ENCODE results near the gene NCAPD2.
"Not testable (repeated sequence)": the region's sequence is repeated elsewhere in the genome, so short reads cannot be mapped to it uniquely, and the experiment has no call there.

Gene NCAPD2

GRCh38 chr12:6489449-6489848, 4.5 kb upstream of the NCAPD2 start:
- Histone ChIP-seq H3K4me1 (ENCODE audit: insufficient read depth, insufficient read length) (peaks cover 3% of the 10 kb centered on the region), H3K27me3 (ENCODE audit: insufficient read depth, insufficient read length) (no peaks in the 10 kb centered on the region), H3K9ac (ENCODE audit: insufficient read length, low read depth) (no peak overlapping the region), H3K9me3 (ENCODE audit: insufficient read depth, low read length) (no peaks in the 10 kb centered on the region), H3K4me3 (ENCODE audit: insufficient read length, low read depth) (no peak overlapping the region), H3K36me3 (ENCODE audit: insufficient read depth, insufficient read length, low read length) (peaks cover 26% of the 10 kb centered on the region)
- TF ChIP-seq ZNF274 (IDR thresholded peaks at IDR 0.05; ENCODE audit: low read depth, low read length) = no peak
- no peak for DNase-seq (ENCODE audit: low read depth, low spot score)

DNA sequence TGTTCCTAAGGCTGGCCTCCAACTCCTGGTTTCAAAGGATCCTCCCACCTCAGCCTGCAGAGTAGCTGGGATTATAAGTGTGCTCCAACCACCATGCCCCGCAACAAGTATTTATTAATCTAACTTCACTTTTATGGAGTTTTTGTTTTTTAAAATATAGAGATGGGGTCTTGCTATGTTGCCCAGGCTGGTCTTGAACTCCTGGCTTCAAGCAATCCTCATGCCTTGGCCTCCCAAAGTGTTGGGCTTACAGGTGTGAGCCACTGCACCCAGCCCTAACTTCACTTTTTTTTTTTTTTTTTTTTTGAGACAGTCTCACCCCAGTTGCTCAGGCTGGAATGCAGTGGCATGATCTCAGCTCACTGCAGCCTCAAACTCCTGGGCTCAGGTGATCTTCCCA, 3.2 kb upstream of the NCAPD2 start:
- H3K9me3 ChIP-seq (ENCODE audit: insufficient read depth, low read length); DNase-seq (ENCODE audit: low read depth, low spot score); H3K4me3 ChIP-seq (ENCODE audit: insufficient read length, low read depth); H3K27me3 ChIP-seq (ENCODE audit: insufficient read depth, insufficient read length); H3K4me1 ChIP-seq (ENCODE audit: insufficient read depth, insufficient read length); H3K9ac ChIP-seq (ENCODE audit: insufficient read length, low read depth): not testable (repeated sequence)
- peaks cover 35% of the 10 kb centered on the region for H3K36me3 ChIP-seq (ENCODE audit: insufficient read depth, insufficient read length, low read length)

- Histone ChIP-seq H3K36me3 (ENCODE audit: insufficient read depth, insufficient read length, low read length) (peaks cover 55% of the 10 kb centered on the region), H3K9me3 (ENCODE audit: insufficient read depth, low read length) (no peaks in the 10 kb centered on the region), H3K4me3 (ENCODE audit: insufficient read length, low read depth) (peak within 1 kb of the TSS; percentile 98), H3K4me1 (ENCODE audit: insufficient read depth, insufficient read length) (peaks cover 3% of the 10 kb centered on the region), H3K27me3 (ENCODE audit: insufficient read depth, insufficient read length) (no peaks in the 10 kb centered on the region), H3K9ac (ENCODE audit: insufficient read length, low read depth) (peak within 1 kb of the TSS; percentile 97)
- DNase-seq (ENCODE audit: low read depth, low spot score) = peak; percentile 100
- TF ChIP-seq ZNF274 (IDR thresholded peaks at IDR 0.05; ENCODE audit: low read depth, low read length) (no peak), YY1 (IDR thresholded peaks at IDR 0.05; ENCODE audit: insufficient read depth, insufficient read length) (peak; percentile 81)
Observed at GRCh38 chr12:6492838-6493496, 935 bp upstream of the NCAPD2 start, which contains the start of gene MRPL51. Gene MRPL51, minus strand, starts transcription at chr12:6493262. Its CDS starts 126 bp downstream, at chr12:6493136.

GRCh38 chr12:6494258-6494743, 399 bp downstream of the NCAPD2 start:
- H3K27me3 ChIP-seq (ENCODE audit: insufficient read depth, insufficient read length) = no peaks in the 10 kb centered on the region
- TF ChIP-seq YY1 (IDR thresholded peaks at IDR 0.05; ENCODE audit: insufficient read depth, insufficient read length) (no peak), ZNF274 (IDR thresholded peaks at IDR 0.05; ENCODE audit: low read depth, low read length) (no peak), SUZ12 (IDR thresholded peaks at IDR 0.05; ENCODE audit: extremely low read depth, insufficient read depth, insufficient read length) (no peak)
- no peak for DNase-seq (ENCODE audit: low read depth, low spot score)
- H3K4me3 ChIP-seq (ENCODE audit: insufficient read length, low read depth) = peak overlapping the region; percentile 98
- no peaks in the 10 kb centered on the region for H3K4me1 ChIP-seq (ENCODE audit: insufficient read depth, insufficient read length)
- H3K9ac ChIP-seq (ENCODE audit: insufficient read length, low read depth) = peak overlapping the region; percentile 71
- H3K36me3 ChIP-seq (ENCODE audit: insufficient read depth, insufficient read length, low read length) = peaks cover 69% of the 10 kb centered on the region
- no peaks in the 10 kb centered on the region for H3K9me3 ChIP-seq (ENCODE audit: insufficient read depth, low read length)

GRCh38 chr12:6494968-6495367, 1.1 kb downstream of the NCAPD2 start:
- Histone ChIP-seq H3K4me3 (ENCODE audit: insufficient read length, low read depth) (peak overlapping the region; percentile 98), H3K4me1 (ENCODE audit: insufficient read depth, insufficient read length) (no peaks in the 10 kb centered on the region), H3K9ac (ENCODE audit: insufficient read length, low read depth) (peak overlapping the region; percentile 71), H3K9me3 (ENCODE audit: insufficient read depth, low read length) (no peaks in the 10 kb centered on the region), H3K36me3 (ENCODE audit: insufficient read depth, insufficient read length, low read length) (peaks cover 74% of the 10 kb centered on the region), H3K27me3 (ENCODE audit: insufficient read depth, insufficient read length) (no peaks in the 10 kb centered on the region)
- no peak for TF ChIP-seq SUZ12 (IDR thresholded peaks at IDR 0.05; ENCODE audit: extremely low read depth, insufficient read depth, insufficient read length)
- no peak for TF ChIP-seq ZNF274 (IDR thresholded peaks at IDR 0.05; ENCODE audit: low read depth, low read length)
- TF ChIP-seq YY1 (IDR thresholded peaks at IDR 0.05; ENCODE audit: insufficient read depth, insufficient read length) = no peak
- DNase-seq (ENCODE audit: low read depth, low spot score) = no peak

DNA sequence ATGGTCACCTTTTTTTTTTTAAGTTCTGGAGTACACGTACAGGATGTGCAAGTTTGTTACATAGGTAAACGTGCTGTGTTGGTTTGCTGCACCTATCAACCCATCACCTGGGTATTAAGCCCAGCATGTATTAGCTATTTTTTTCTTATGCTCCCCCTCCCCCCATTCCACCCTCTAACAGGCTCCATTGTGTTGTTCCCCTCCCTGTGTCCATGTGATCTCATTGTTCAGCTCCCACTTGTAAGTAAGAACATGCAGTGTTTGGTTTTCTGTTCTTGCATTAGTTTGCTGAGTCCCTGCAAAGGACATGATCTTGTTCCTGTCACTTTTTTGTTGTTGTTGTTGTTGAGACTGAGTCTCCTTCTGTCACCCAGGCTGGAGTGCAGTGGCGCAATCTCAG, 3.4 kb downstream of the NCAPD2 start:
- H3K9ac ChIP-seq (ENCODE audit: insufficient read length, low read depth); DNase-seq (ENCODE audit: low read depth, low spot score); H3K27me3 ChIP-seq (ENCODE audit: insufficient read depth, insufficient read length); H3K9me3 ChIP-seq (ENCODE audit: insufficient read depth, low read length); H3K4me3 ChIP-seq (ENCODE audit: insufficient read length, low read depth); H3K4me1 ChIP-seq (ENCODE audit: insufficient read depth, insufficient read length): not testable (repeated sequence)
- H3K36me3 ChIP-seq (ENCODE audit: insufficient read depth, insufficient read length, low read length) = peaks cover 72% of the 10 kb centered on the region

DNA sequence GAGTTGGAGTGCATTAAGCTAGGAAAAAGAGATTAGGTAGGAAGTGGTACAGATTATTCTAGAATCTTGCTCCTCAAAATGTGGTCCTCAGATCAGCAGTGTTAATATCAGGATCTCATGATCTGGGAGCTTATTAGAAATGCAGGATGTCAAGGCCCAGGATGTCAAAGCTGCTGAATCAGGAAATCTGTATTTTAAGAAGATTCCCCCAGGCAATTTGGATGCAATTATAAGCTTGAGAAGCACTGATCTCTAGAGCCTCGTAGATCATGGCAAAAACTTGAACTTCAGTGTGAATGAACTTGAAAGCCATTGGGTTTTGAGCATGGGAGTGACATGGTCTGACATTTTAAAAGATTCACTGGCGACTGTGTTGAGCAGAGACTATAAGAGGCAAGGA, 6.6 kb downstream of the NCAPD2 start:
- DNase-seq (ENCODE audit: low read depth, low spot score) = no peak
- H3K4me3 ChIP-seq (ENCODE audit: insufficient read length, low read depth) = no peak overlapping the region

More for the DNA sequence above, 6.6 kb downstream of the NCAPD2 start:
- Histone ChIP-seq H3K4me1 (ENCODE audit: insufficient read depth, insufficient read length) (no peaks in the 10 kb centered on the region), H3K36me3 (ENCODE audit: insufficient read depth, insufficient read length, low read length) (peaks cover 86% of the 10 kb centered on the region), H3K9ac (ENCODE audit: insufficient read length, low read depth) (no peak overlapping the region), H3K27me3 (ENCODE audit: insufficient read depth, insufficient read length) (no peaks in the 10 kb centered on the region), H3K9me3 (ENCODE audit: insufficient read depth, low read length) (no peaks in the 10 kb centered on the region)
- TF ChIP-seq YY1 (IDR thresholded peaks at IDR 0.05; ENCODE audit: insufficient read depth, insufficient read length) = no peak
- no peak for TF ChIP-seq ZNF274 (IDR thresholded peaks at IDR 0.05; ENCODE audit: low read depth, low read length)
- no peak for TF ChIP-seq SUZ12 (IDR thresholded peaks at IDR 0.05; ENCODE audit: extremely low read depth, insufficient read depth, insufficient read length)

Measured in NT2/D1 (cell line).